ENCODE data around the gene BRD3OS. TPM values are rescaled to one million over a fixed set of nuclear protein-coding genes. Genes with fewer than 3 reads are reported as not detected.

The BRD3OS gene
- total RNA-seq, 2 experiments from 2014 or later = 13.7 to 21.6 TPM

GRCh38 chr9:134035041-134036039, 10.1 kb downstream of the BRD3OS start:
- H3K4me1 ChIP-seq (ENCODE audit: insufficient read depth, low read length, poor library complexity, severe bottlenecking) = no peaks in the 10 kb centered on the region
- no peaks in the 10 kb centered on the region for H3K9me3 ChIP-seq (ENCODE audit: low read length)
- H3K4me3 ChIP-seq (ENCODE audit: low read depth, low read length, poor library complexity, severe bottlenecking) = no peak overlapping the region
- BruUV-seq (replicated peaks) = no TSS peak
- TF ChIP-seq, protein P1, sequence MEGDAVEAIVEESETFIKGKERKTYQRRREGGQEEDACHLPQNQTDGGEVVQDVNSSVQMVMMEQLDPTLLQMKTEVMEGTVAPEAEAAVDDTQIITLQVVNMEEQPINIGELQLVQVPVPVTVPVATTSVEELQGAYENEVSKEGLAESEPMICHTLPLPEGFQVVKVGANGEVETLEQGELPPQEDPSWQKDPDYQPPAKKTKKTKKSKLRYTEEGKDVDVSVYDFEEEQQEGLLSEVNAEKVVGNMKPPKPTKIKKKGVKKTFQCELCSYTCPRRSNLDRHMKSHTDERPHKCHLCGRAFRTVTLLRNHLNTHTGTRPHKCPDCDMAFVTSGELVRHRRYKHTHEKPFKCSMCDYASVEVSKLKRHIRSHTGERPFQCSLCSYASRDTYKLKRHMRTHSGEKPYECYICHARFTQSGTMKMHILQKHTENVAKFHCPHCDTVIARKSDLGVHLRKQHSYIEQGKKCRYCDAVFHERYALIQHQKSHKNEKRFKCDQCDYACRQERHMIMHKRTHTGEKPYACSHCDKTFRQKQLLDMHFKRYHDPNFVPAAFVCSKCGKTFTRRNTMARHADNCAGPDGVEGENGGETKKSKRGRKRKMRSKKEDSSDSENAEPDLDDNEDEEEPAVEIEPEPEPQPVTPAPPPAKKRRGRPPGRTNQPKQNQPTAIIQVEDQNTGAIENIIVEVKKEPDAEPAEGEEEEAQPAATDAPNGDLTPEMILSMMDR (conservative IDR thresholded peaks at IDR 0.05; ENCODE audit: low read length) = no peak
- no peak for TF ChIP-seq EZH2phosphoT487 (IDR thresholded peaks at IDR 0.05; ENCODE audit: borderline replicate concordance, low read depth, low read length)
- POLR2A ChIA-PET = no interaction called here
- peaks cover 10% of the 10 kb centered on the region; the same call in 1 of the 2 replicates for H3K36me3 ChIP-seq (ENCODE audit: insufficient read depth, low read length)
- intact Hi-C loops (cut with micrococcal nuclease; ENCODE audit: unreplicated experiment) = no loop called here
- no peaks in the 10 kb centered on the region for H3K9me2 ChIP-seq (ENCODE audit: insufficient read depth, low read length)
- no peak overlapping the region for H3K4me2 ChIP-seq (ENCODE audit: low read length)
- no peaks in the 10 kb centered on the region for H4K20me1 ChIP-seq (ENCODE audit: insufficient read depth, low read length)
- no peak for DNase-seq (ENCODE audit: low spot score)
- no peaks in the 10 kb centered on the region for H3K79me2 ChIP-seq (ENCODE audit: insufficient read depth, low read depth, low read length)
- no peak overlapping the region for H3K27ac ChIP-seq (ENCODE audit: low read depth, low read length, poor library complexity, severe bottlenecking)
- CTCF ChIA-PET (ENCODE audit: unreplicated experiment) = no interaction called here
- no peak overlapping the region for H2AFZ ChIP-seq (ENCODE audit: low read length)

GRCh38 chr9:134036130-134036529, 10.8 kb downstream of the BRD3OS start:
- CTCF ChIA-PET (ENCODE audit: unreplicated experiment) = no interaction called here
- H3K4me3 ChIP-seq (ENCODE audit: low read depth, low read length, poor library complexity, severe bottlenecking) = no peak overlapping the region
- peaks cover 10% of the 10 kb centered on the region; the same call in 1 of the 2 replicates for H3K36me3 ChIP-seq (ENCODE audit: insufficient read depth, low read length)
- no peaks in the 10 kb centered on the region for H3K9me3 ChIP-seq (ENCODE audit: low read length)
- no peaks in the 10 kb centered on the region for H3K79me2 ChIP-seq (ENCODE audit: insufficient read depth, low read depth, low read length)
- no peaks in the 10 kb centered on the region for H3K9me2 ChIP-seq (ENCODE audit: insufficient read depth, low read length)
- POLR2A ChIA-PET = no interaction called here
- no TSS peak for BruUV-seq (replicated peaks)
- no peak overlapping the region for H3K27ac ChIP-seq (ENCODE audit: low read depth, low read length, poor library complexity, severe bottlenecking)
- H3K4me2 ChIP-seq (ENCODE audit: low read length) = no peak overlapping the region
- no peaks in the 10 kb centered on the region for H4K20me1 ChIP-seq (ENCODE audit: insufficient read depth, low read length)
- no peaks in the 10 kb centered on the region for H3K4me1 ChIP-seq (ENCODE audit: insufficient read depth, low read length, poor library complexity, severe bottlenecking)
- intact Hi-C loops (cut with micrococcal nuclease; ENCODE audit: unreplicated experiment) = no loop called here
- no peak for DNase-seq (ENCODE audit: low spot score)
- H2AFZ ChIP-seq (ENCODE audit: low read length) = no peak overlapping the region
- TF ChIP-seq, protein P1 (conservative IDR thresholded peaks at IDR 0.05; ENCODE audit: low read length) = no peak
- no peak for TF ChIP-seq EZH2phosphoT487 (IDR thresholded peaks at IDR 0.05; ENCODE audit: borderline replicate concordance, low read depth, low read length)

DNA sequence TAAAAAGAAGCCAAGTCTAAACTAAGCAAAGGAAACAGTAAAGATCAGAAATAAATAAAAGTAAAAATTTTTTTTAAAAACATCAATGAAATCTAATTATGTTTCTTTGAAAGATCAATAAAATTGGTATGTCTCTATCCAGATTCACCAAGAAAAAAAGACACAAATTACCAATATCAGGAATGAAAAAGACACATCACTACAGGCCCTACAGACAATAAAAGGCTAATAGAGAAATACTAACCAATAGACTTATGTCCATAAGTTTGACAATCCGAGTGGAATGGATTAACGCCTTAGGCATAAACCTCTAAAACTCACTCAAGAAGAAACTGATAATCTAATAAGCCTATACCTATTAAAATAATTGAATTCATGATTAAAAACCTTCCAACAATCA, 12.4 kb downstream of the BRD3OS start:
- H3K36me3 ChIP-seq (ENCODE audit: insufficient read depth, low read length) = peaks cover 5% of the 10 kb centered on the region; the same call in 1 of the 2 replicates
- no peak overlapping the region for H3K27ac ChIP-seq (ENCODE audit: low read depth, low read length, poor library complexity, severe bottlenecking)
- H4K20me1 ChIP-seq (ENCODE audit: insufficient read depth, low read length) = no peaks in the 10 kb centered on the region
- ChIA-PET CTCF (ENCODE audit: unreplicated experiment) (no interaction called here), POLR2A (no interaction called here)
- H3K4me2 ChIP-seq (ENCODE audit: low read length) = no peak overlapping the region
- no TSS peak for BruUV-seq (replicated peaks)
- H3K4me3 ChIP-seq (ENCODE audit: low read depth, low read length, poor library complexity, severe bottlenecking) = no peak overlapping the region
- no peak overlapping the region for H2AFZ ChIP-seq (ENCODE audit: low read length)
- no peak for TF ChIP-seq EZH2phosphoT487 (IDR thresholded peaks at IDR 0.05; ENCODE audit: borderline replicate concordance, low read depth, low read length)
- TF ChIP-seq, protein P1 (conservative IDR thresholded peaks at IDR 0.05; ENCODE audit: low read length) = no peak
- no peaks in the 10 kb centered on the region for H3K9me2 ChIP-seq (ENCODE audit: insufficient read depth, low read length)
- H3K79me2 ChIP-seq (ENCODE audit: insufficient read depth, low read depth, low read length) = no peaks in the 10 kb centered on the region
- intact Hi-C loops (cut with micrococcal nuclease; ENCODE audit: unreplicated experiment) = no loop called here
- no peaks in the 10 kb centered on the region for H3K9me3 ChIP-seq (ENCODE audit: low read length)
- no peak for DNase-seq (ENCODE audit: low spot score)
- H3K4me1 ChIP-seq (ENCODE audit: insufficient read depth, low read length, poor library complexity, severe bottlenecking) = no peaks in the 10 kb centered on the region

Data from OCI-LY7 (cell line).